ENCODE results near the gene C1orf210.

Gene C1orf210

GRCh38 chr1:43241413-43241836 is 44.0 kb downstream of the C1orf210 start:
- DNase-seq: peak; percentile 38

- DNase-seq: no peak
These were observed 45.9 kb downstream of the C1orf210 start for GRCh38 chr1:43239484-43239883.

GRCh38 chr1:43238991-43239469 is 46.4 kb downstream of the C1orf210 start:
- DNase-seq: no peak

GRCh38 chr1:43238085-43238484 is 47.3 kb downstream of the C1orf210 start:
- peak; percentile 60 for DNase-seq

GRCh38 chr1:43237121-43237520 is 48.3 kb downstream of the C1orf210 start:
- DNase-seq: peak; percentile 10

- no peak for DNase-seq
These were observed 49.8 kb downstream of the C1orf210 start for GRCh38 chr1:43235451-43236121.

GRCh38 chr1:43235040-43235439 is 50.3 kb downstream of the C1orf210 start:
- no peak for DNase-seq

GRCh38 chr1:43234267-43234666 is 51.1 kb downstream of the C1orf210 start:
- no peak for DNase-seq

GRCh38 chr1:43233631-43234030 is 51.8 kb downstream of the C1orf210 start:
- no peak for DNase-seq

GRCh38 chr1:43232482-43232881 is 52.9 kb downstream of the C1orf210 start:
- DNase-seq: peak; percentile 10

GRCh38 chr1:43232074-43232473 is 53.3 kb downstream of the C1orf210 start:
- DNase-seq: peak; percentile 73

All from fibroblast of skin of right biceps (primary cell).